ENCODE measurements around the gene GPR137. TPM values are rescaled to one million over a fixed set of nuclear protein-coding genes. Genes with fewer than 3 reads are reported as not detected.

The GPR137 gene
- total and polyA plus RNA-seq, 9 of the 15 experiments (the other 6 are each of a cell fraction or from before 2014, with no cell fraction given): 0.32 to 26.7 (median 10.7) TPM

GRCh38 chr11:64316672-64317324 lies 31.1 kb downstream of the GPR137 start (continued):
- TF ChIP-seq FOXA3 (CRISPR knock-in tag; conservative IDR thresholded peaks at IDR 0.05 in 1 of 2, IDR thresholded peaks at IDR 0.05 in 1 of 2) (peak in 1 of 2 experiments; percentile 43; a peak in 1 of 4 replicates), ZNF644 (tag; IDR thresholded peaks at IDR 0.05; ENCODE audit: low read depth) (no peak), ZNF23 (CRISPR knock-in tag; IDR thresholded peaks at IDR 0.05) (no peak), CREBBP (IDR thresholded peaks at IDR 0.05; ENCODE audit: low read depth, low read length) (no peak), RAD21 (CRISPR knock-in tag; conservative IDR thresholded peaks at IDR 0.05 in 1 of 2, IDR thresholded peaks at IDR 0.05 in 1 of 2) (peak in 1 of 2 experiments; percentile 39; a peak in 2 of 4 replicates), BCLAF1 (IDR thresholded peaks at IDR 0.05; ENCODE audit: borderline replicate concordance in 1 of 2, control insufficient read depth in 1 of 2, low read depth in 2 of 2, low read length in 1 of 2) (0 out of 4 replicates have a peak, but pooled peaks of 1 of the 2 experiments have one; percentile 55), ETV5 (CRISPR knock-in tag; IDR thresholded peaks at IDR 0.05; ENCODE audit: low read depth) (no peak), ZFP30 (CRISPR knock-in tag; IDR thresholded peaks at IDR 0.05; ENCODE audit: borderline replicate concordance) (no peak), ZNF174 (CRISPR knock-in tag; IDR thresholded peaks at IDR 0.05) (no peak), PRMT5 (CRISPR knock-in tag; IDR thresholded peaks at IDR 0.05) (no peak), TFAM (CRISPR knock-in tag; conservative IDR thresholded peaks at IDR 0.05) (no peak), RB1 (IDR thresholded peaks at IDR 0.05; ENCODE audit: low read depth) (0 out of 2 replicates have a peak, but pooled peaks have one; percentile 59), ZNF24 (IDR thresholded peaks at IDR 0.05) (no peak), ARNT (IDR thresholded peaks at IDR 0.05) (0 out of 4 replicates have a peak, but pooled peaks of 1 of the 2 experiments have one; percentile 57), GATAD2A (IDR thresholded peaks at IDR 0.05) (0 out of 2 replicates have a peak, but pooled peaks have one; percentile 41), ZKSCAN1 (IDR thresholded peaks at IDR 0.05; ENCODE audit: low read depth, low read length) (no peak), XRCC4 (IDR thresholded peaks at IDR 0.05; ENCODE audit: extremely low read depth, insufficient read depth, insufficient read length) (no peak), ZNF263 (CRISPR knock-in tag; IDR thresholded peaks at IDR 0.05; ENCODE audit: borderline replicate concordance) (no peak), ETV6 (IDR thresholded peaks at IDR 0.05; ENCODE audit: borderline replicate concordance in 1 of 2, low read depth in 2 of 2, low read length in 1 of 2) (no peak), ETV6 (CRISPR knock-in tag; IDR thresholded peaks at IDR 0.05; ENCODE audit: borderline replicate concordance) (no peak), ZNF217 (CRISPR knock-in tag; IDR thresholded peaks at IDR 0.05) (no peak), HSF4 (CRISPR knock-in tag; IDR thresholded peaks at IDR 0.05; ENCODE audit: borderline replicate concordance) (no peak)
- TF ChIP-seq, protein P1, sequence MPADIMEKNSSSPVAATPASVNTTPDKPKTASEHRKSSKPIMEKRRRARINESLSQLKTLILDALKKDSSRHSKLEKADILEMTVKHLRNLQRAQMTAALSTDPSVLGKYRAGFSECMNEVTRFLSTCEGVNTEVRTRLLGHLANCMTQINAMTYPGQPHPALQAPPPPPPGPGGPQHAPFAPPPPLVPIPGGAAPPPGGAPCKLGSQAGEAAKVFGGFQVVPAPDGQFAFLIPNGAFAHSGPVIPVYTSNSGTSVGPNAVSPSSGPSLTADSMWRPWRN (IDR thresholded peaks at IDR 0.05; ENCODE audit: low read depth): no peak
- TF ChIP-seq, protein P2, sequence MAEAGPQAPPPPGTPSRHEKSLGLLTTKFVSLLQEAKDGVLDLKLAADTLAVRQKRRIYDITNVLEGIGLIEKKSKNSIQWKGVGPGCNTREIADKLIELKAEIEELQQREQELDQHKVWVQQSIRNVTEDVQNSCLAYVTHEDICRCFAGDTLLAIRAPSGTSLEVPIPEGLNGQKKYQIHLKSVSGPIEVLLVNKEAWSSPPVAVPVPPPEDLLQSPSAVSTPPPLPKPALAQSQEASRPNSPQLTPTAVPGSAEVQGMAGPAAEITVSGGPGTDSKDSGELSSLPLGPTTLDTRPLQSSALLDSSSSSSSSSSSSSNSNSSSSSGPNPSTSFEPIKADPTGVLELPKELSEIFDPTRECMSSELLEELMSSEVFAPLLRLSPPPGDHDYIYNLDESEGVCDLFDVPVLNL (CRISPR knock-in tag; IDR thresholded peaks at IDR 0.05; ENCODE audit: low read depth): 0 out of 2 replicates have a peak, but pooled peaks have one; percentile 16
